Loucy (cell line): ENCODE data around the gene HBD.

Source experiments
- EZH2phosphoT487 ChIP-seq: fragments of 200-600 bp; IDR thresholded peaks from 2 replicates; pipeline ENCODE4 v1.6.1; 2018; ENCODE audit warnings: antibody characterized with exemption, mild to moderate bottlenecking, moderate library complexity, borderline replicate concordance
- TF ChIP-seq, protein P1 (sequence below): fragments of 200-600 bp; sonication (generic); conservative IDR thresholded peaks from 2 replicates; pipeline ENCODE4 v1.5.1; 2014; ENCODE audit warnings: mild to moderate bottlenecking, antibody characterized with exemption, low read length

DNA sequence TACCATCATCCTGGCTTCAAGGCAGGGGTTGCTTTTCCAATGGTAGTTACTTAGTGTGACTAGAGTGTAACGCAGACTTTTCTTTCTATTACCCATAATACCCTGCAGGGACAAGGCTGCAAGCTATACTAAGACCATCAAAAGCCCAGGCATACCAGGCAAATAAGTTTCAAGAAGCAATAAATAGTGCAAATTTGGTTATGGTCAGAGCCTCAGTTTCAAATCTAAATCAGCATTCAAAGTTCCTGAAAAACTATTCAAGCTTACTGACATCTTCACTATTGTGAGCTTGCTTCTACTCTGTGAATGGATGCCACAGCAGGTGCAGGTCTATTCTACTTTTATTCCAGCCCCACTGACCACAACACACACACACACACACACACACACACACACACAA is 4.9 kb downstream of the HBD start:
- TF ChIP-seq, protein P1, sequence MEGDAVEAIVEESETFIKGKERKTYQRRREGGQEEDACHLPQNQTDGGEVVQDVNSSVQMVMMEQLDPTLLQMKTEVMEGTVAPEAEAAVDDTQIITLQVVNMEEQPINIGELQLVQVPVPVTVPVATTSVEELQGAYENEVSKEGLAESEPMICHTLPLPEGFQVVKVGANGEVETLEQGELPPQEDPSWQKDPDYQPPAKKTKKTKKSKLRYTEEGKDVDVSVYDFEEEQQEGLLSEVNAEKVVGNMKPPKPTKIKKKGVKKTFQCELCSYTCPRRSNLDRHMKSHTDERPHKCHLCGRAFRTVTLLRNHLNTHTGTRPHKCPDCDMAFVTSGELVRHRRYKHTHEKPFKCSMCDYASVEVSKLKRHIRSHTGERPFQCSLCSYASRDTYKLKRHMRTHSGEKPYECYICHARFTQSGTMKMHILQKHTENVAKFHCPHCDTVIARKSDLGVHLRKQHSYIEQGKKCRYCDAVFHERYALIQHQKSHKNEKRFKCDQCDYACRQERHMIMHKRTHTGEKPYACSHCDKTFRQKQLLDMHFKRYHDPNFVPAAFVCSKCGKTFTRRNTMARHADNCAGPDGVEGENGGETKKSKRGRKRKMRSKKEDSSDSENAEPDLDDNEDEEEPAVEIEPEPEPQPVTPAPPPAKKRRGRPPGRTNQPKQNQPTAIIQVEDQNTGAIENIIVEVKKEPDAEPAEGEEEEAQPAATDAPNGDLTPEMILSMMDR = no peak
- no peak for TF ChIP-seq EZH2phosphoT487
